GM18498 (cell line): ENCODE data around the gene RAD51B.
"Not testable (repeated sequence)": the region's sequence is repeated elsewhere in the genome, so short reads cannot be mapped to it uniquely, and the experiment has no call there.

Experiments
- ATAC-seq: cut with Tn5 transposase; IDR thresholded peaks from one replicate; pipeline ENCODE4 v1.9.1; 2021; ENCODE audit warnings: mild to moderate bottlenecking, moderate library complexity; ENCODE audit not compliant: unreplicated experiment

The RAD51B gene

DNA sequence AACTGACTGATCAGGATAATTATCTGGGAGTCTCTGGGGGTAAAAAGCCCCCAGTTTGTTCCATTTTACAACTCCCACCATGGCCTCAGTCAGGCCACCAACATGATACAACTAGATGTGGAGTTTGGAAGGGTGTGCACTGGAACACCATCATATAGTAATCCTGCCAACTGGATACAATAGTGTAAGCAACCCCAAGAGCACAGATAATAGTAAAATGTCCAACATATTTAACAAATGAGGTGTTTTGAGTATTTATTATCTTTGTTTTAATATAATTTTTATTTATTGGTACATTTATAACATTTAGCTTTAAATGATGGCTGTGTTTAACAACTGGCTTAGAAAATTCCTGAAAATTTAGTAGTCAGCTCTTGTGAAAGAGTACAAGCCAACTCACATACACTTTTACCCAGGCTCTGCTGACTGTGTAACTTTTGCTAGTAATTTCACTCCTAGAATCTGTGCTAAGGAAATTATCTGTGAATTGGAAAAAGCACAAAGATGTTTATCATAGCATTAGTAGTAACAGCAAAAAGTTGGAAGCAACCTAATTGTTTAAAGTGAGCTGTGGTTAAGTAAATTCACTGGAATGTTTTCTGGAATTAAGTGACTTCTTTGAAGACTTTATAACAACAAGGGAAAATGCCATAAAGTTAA is 196.8 kb downstream of the RAD51B start:
- no peak for ATAC-seq

DNA sequence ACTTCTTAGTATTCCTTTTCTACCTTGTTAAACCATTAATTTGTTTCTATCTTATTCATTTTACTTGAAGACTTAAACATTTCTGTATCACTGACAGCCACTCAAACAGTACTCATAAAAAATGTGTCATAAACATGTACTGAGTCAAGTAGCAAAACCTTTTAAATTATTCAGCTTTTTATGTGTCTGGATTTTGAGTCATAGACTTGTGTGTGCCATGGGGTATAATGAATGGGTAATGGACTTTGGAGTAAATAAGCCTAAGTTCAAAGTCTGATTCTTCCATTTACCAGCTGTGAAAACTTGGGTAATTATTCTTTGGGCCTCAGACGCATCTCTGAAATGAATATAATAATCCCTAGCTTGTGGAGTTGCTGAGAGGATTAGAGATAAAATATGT is 199.0 kb downstream of the RAD51B start:
- no peak for ATAC-seq

DNA sequence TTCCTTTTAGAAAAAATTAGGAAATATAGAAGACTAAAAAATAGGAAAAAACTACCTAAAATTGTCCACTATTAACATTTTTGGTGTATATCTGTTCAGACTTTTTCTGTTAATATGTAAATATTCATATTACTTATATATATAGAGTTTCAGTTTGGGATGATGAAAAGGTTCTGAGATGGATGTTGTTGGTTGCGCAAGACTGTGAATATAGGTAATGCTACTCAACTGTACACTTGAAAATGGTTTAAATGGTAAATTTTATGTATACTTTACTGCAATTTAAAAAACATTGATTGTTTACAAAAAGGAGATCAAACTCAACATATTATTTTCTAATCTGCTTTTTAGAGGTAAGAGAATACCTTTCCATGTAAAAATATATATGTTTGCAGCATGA is 200.9 kb downstream of the RAD51B start:
- ATAC-seq, result no peak

- no peak for ATAC-seq
Observed at GRCh38 chr14:68020999-68021663, 201.6 kb downstream of the RAD51B start.

DNA sequence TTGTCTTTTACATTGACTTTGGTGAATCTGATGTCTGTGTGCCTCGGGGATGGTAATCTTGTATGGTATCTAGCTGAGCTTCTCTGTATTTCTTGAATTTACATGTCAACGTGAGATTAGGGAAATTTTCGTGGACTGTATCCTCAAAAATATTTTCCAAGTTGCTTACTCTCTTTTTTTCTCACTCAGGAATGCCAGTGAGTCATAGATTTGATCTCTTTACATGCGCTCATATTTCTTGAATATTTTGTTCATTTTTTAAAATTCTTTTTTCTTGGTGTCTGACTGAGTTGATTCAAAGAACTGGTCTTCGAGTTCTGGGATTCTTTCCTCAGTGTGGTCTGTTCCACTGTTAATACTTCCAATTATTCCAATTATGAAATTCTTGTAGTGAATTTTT is 207.7 kb downstream of the RAD51B start:
- no peak for ATAC-seq

DNA sequence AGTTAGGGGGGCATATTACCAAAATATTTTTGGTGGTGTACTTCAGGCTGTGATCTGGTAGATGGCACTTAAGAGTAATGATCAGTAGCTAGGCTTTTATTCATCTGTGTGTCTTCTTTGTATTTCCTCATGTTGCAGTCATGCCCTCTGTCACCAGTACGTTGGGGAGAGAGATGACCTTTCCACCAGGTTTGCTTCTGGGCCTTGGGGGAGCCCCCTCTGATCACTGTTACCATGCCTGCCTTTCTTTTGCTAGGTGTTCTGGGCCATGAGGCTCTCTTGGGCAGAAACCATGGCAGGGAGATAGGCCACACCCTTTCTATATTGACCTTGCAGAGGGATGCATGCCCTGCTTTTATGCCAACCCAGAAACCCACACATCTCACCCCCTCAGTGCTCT is 208.5 kb downstream of the RAD51B start:
- ATAC-seq, result no peak

DNA sequence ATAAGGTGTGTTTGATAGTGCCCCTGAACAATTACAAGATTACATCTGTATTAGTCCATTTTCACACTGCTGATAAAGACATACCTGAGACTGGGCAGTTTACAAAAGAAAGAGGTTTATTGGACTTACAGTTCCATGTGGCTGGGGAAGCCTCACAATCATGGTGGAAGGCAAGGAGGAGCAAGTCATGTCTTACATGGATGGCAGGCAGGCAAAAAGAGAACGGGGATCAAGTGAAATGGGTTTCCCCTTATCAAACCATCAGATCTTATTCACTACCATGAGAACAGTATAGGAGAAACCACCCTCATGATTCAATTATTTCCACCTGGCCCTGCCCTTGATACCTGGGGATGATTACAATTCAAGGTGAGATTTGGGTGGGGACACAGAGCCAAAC is 211.4 kb downstream of the RAD51B start:
- ATAC-seq, result not testable (repeated sequence)

GRCh38 chr14:68032154-68032553 is 212.6 kb downstream of the RAD51B start:
- no peak for ATAC-seq

- no peak for ATAC-seq
Observed at GRCh38 chr14:68033336-68033932, 213.9 kb downstream of the RAD51B start.

GRCh38 chr14:68034896-68035295 is 215.3 kb downstream of the RAD51B start:
- ATAC-seq, result no peak

- ATAC-seq, result no peak
Observed at GRCh38 chr14:68036202-68036601, 216.6 kb downstream of the RAD51B start.

- ATAC-seq, result no peak
Observed at GRCh38 chr14:68039593-68039992, 220.0 kb downstream of the RAD51B start.

- no peak for ATAC-seq
Observed at GRCh38 chr14:68040633-68041369, 221.2 kb downstream of the RAD51B start.

- ATAC-seq, result no peak
Observed at GRCh38 chr14:68041876-68042354, 222.3 kb downstream of the RAD51B start.

DNA sequence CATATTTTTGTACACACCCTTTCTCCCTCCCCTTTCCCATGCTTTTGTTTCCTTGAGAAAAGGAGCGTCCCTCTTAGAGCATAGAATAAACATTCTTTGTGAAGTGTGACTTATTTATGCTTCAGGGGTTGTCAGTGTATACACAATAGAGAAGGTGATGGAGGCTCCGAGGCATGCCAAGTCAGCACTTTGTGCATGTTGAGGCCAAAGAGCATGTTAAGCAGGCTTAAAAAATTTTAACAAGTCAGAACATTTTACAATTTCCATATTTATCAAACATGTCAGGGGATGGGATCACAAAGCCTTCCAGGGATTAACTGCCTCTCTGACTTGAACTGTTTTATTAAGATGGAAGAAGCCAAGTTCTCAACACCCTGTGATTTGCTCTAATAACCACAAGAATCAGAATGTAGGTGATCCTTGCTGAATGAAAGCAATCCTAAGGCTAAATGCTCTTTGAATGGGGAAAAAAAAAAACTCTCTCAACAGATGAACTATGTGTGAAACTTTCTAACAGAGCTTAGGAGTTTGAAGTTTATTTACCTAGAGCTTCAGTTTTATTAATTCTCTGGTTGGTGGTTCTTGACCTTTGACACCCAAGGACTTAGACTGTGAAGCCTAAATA is 223.1 kb downstream of the RAD51B start:
- no peak for ATAC-seq

DNA sequence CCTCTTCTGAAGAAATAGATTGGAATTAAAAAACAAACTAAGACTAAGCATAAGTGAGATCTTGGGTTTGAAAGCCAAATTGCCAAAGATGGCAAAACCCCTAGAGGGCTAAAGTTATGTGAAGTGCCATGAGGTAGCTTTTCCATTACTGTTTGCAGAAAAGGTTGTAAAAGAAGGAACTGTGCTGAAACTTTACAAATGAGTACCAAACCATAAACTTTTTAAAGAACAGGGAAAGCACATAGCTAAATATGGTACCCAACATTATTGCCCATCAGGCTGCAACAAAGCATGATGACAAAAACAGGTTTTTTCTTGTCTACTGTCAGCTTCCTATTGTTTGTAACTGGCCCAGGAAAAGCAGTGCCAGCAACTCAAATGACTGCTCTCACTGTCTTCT is 224.2 kb downstream of the RAD51B start:
- ATAC-seq, result no peak

DNA sequence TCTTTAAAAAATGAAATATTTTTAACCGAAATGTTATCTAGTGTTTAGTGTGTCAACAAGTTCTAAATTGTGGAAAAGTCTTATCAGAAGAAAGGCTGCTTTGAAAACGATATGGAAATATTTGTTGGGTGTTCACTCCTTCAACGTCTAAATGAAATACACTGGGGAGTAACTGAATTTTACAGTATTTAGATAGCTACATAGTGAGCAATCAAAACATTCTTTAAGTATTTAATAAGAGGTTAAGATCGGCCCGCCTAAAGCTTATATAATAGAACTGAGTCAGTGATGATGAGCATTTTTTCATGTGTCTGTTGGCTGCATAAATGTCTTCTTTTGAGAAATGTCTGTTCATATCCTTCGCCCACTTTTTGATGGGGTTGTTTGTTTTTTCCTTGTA is 228.3 kb downstream of the RAD51B start:
- no peak for ATAC-seq

DNA sequence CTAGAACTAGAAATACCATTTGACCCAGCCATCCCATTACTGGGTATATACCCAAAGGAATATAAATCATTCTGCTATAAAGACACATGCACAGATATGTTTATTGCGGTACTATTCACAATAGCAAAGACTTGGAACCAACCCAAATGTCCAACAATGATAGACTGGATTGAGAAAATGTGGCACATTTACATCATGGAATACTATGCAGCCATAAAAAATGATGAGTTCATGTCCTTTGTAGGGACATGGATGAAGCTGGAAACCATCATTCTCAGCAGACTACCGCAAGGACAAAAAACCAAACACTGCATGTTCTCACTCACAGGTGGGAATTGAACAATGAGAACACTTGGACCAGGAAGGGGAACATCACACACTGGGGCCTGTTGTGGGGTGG is 229.2 kb downstream of the RAD51B start:
- not testable (repeated sequence) for ATAC-seq

DNA sequence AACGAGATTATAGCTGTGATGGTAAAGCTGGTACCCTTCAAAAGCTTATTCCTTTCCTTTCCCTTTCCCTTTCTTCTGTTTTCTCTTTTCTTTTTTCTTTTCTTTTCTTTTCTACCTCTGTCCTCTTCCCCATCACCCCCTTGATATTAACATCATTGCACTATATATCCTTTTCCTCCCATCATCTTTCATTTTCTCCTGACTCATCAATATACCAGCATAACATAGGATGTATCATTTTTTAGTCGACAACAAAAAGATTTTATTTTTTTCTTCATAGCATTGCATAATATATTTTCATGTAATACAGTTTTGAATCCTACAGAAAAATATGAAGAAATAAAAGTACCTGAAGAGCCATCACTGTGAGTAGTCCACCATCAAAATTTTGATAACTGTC is 230.6 kb downstream of the RAD51B start:
- no peak for ATAC-seq

GRCh38 chr14:68051146-68051545 is 231.6 kb downstream of the RAD51B start:
- ATAC-seq, result no peak

- no peak for ATAC-seq
Observed at GRCh38 chr14:68060198-68060597, 240.6 kb downstream of the RAD51B start.
